Neural cell (in vitro differentiated cells): ENCODE measurements around the gene GAPVD1. TPM values are rescaled to one million over a fixed set of nuclear protein-coding genes. Genes with fewer than 3 reads are reported as not detected.
"Not testable (repeated sequence)": the region's sequence is repeated elsewhere in the genome, so short reads cannot be mapped to it uniquely, and the experiment has no call there.

Experiments
- H2AFZ ChIP-seq: fragments of 200-600, 300-800 bp; sonication (generic), shearing (Covaris generic); 2 replicates; pipeline ENCODE4 v1.6.0; 2014; ENCODE audit warnings: low read depth, mild to moderate bottlenecking, antibody characterized with exemption, low read length, moderate library complexity
- H3F3A ChIP-seq: fragments of 200-600 bp; shearing (Covaris generic); 2 replicates; pipeline ENCODE4 v1.6.1; 2016; ENCODE audit warnings: mild to moderate bottlenecking, moderate library complexity, mixed read lengths, antibody characterized with exemption, low read length; ENCODE audit not compliant: insufficient read depth, poor library complexity, severe bottlenecking
- H3K27ac ChIP-seq: fragments of 200-600, 300-800 bp; sonication (generic), shearing (Covaris generic); 2 replicates; pipeline ENCODE4 v1.5.1; 2014; ENCODE audit warnings: mild to moderate bottlenecking, low read length, moderate library complexity
- H3K27me3 ChIP-seq: fragments of 300-800, 200-600 bp; sonication (generic), shearing (Covaris generic); 2 replicates; pipeline ENCODE4 v1.6.0; 2014; ENCODE audit warnings: mild to moderate bottlenecking, low read depth, low read length, moderate library complexity; ENCODE audit not compliant: insufficient read depth
- H3K36me3 ChIP-seq: fragments of 300-800, 200-600 bp; sonication (generic), shearing (Covaris generic); 2 replicates; pipeline ENCODE4 v1.5.1; 2014; ENCODE audit warnings: mild to moderate bottlenecking, antibody characterized with exemption, low read length, moderate library complexity; ENCODE audit not compliant: insufficient read depth
- H3K4me2 ChIP-seq: fragments of 300-800, 200-600 bp; sonication (generic), shearing (Covaris generic); 2 replicates; pipeline ENCODE4 v1.6.0; 2014; ENCODE audit warnings: mild to moderate bottlenecking, low read length
- H3K4me3 ChIP-seq: fragments of 300-800, 200-600 bp; sonication (generic), shearing (Covaris generic); 2 replicates; pipeline ENCODE4 v1.5.1; 2014; ENCODE audit warnings: mild to moderate bottlenecking, low read length, moderate library complexity
- H3K79me2 ChIP-seq: fragments of 200-600 bp; shearing (Covaris generic); replicated peaks from 2 replicates; pipeline ENCODE4 v1.6.0; 2014; ENCODE audit warnings: mild to moderate bottlenecking, low read length, moderate library complexity; ENCODE audit not compliant: insufficient read depth
- H3K9ac ChIP-seq: fragments of 300-800, 200-600 bp; sonication (generic), shearing (Covaris generic); 2 replicates; pipeline ENCODE4 v1.6.1; 2016; ENCODE audit warnings: mild to moderate bottlenecking, low read length, mixed read lengths
- H3K9me2 ChIP-seq: fragments of 200-600 bp; shearing (Covaris generic); 2 replicates; pipeline ENCODE4 v1.6.1; 2016; ENCODE audit warnings: mild to moderate bottlenecking, low read length, mixed read lengths; ENCODE audit not compliant: insufficient read depth
- H3K9me3 ChIP-seq: fragments of 200-600, 300-800 bp; sonication (generic), shearing (Covaris generic); 2 replicates; pipeline ENCODE4 v1.6.1; 2016; ENCODE audit warnings: mild to moderate bottlenecking, mixed run types, low read length, moderate library complexity, mixed read lengths
- H4K20me1 ChIP-seq: fragments of 200-600 bp; shearing (Covaris generic); 2 replicates; pipeline ENCODE4 v1.6.1; 2016; ENCODE audit warnings: mild to moderate bottlenecking, mixed run types; ENCODE audit not compliant: insufficient read depth
- EP300 ChIP-seq: fragments of 450-650 bp; conservative IDR thresholded peaks from 2 replicates; pipeline ENCODE4 v1.6.1; 2014; ENCODE audit warnings: antibody characterized with exemption, mild to moderate bottlenecking, moderate library complexity; ENCODE audit not compliant: poor library complexity, severe bottlenecking
- EZH2 ChIP-seq: fragments of 200-600, 300-800 bp; shearing (Covaris generic), sonication (generic); IDR thresholded peaks from 2 replicates; pipeline ENCODE4 v1.6.1; 2014; ENCODE audit warnings: antibody characterized with exemption, low read length, borderline replicate concordance, mild to moderate bottlenecking; ENCODE audit not compliant: insufficient read depth, poor library complexity, severe bottlenecking
- MXI1 ChIP-seq: fragments of 450-650 bp; conservative IDR thresholded peaks from 2 replicates; pipeline ENCODE4 v1.6.1; 2014; ENCODE audit warnings: antibody characterized with exemption, mild to moderate bottlenecking; ENCODE audit not compliant: poor library complexity, severe bottlenecking
- POLR2AphosphoS5 ChIP-seq: IDR thresholded peaks from 2 replicates; pipeline ENCODE4 v1.6.1; 2012
- RAD21 ChIP-seq: fragments of 450-650 bp; conservative IDR thresholded peaks from 2 replicates; pipeline ENCODE4 v1.6.1; 2014; ENCODE audit warnings: antibody characterized with exemption, mild to moderate bottlenecking, moderate library complexity
- SMC3 ChIP-seq: fragments of 450-650 bp; conservative IDR thresholded peaks from 2 replicates; pipeline ENCODE4 v1.6.1; 2014; ENCODE audit warnings: antibody characterized with exemption, mild to moderate bottlenecking, moderate library complexity; ENCODE audit not compliant: poor library complexity
- TAF1 ChIP-seq: IDR thresholded peaks from 2 replicates; pipeline ENCODE4 v1.6.1; 2012; ENCODE audit warnings: low read depth
- polyA plus RNA-seq: library from polyadenylated mRNA; depleted of rRNA; stranded (reverse); fragments of >200 nt; gene quantifications from 2 replicates; pipeline ENCODE4 v1.2.3, GENCODE V29; 2014
- TF ChIP-seq, protein P1 (sequence below): IDR thresholded peaks from 2 replicates; pipeline ENCODE4 v1.6.1; 2012; ENCODE audit warnings: borderline replicate concordance
- TF ChIP-seq, protein P2 (sequence below): fragments of 450-650 bp; IDR thresholded peaks from 2 replicates; pipeline ENCODE4 v1.5.1; 2014; ENCODE audit warnings: antibody characterized with exemption, mild to moderate bottlenecking, moderate library complexity; ENCODE audit not compliant: poor library complexity, severe bottlenecking

Gene GAPVD1
- polyA plus RNA-seq, 1 donor from 2014 or later, result 49.2 TPM

DNA sequence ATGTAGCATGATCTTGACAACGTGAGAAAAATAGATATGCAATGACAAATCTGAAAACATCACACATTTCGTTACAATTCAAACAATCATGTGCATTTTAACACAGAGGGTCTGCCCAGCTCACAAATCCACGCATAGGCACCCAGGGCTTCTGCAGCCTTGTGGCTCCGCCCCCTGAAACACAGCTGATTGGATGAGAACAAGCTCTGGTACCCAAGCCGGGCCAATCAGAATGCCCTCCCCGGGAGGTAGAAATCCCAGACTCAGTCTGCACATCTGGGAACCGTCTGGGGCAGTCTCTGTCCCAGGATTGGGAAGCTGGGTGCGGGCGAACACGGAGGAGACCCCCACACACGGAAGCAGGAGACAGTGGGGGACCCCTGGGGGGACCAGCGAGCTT is 137.5 kb downstream of the GAPVD1 start:
- H2AFZ ChIP-seq, result no peak overlapping the region

DNA sequence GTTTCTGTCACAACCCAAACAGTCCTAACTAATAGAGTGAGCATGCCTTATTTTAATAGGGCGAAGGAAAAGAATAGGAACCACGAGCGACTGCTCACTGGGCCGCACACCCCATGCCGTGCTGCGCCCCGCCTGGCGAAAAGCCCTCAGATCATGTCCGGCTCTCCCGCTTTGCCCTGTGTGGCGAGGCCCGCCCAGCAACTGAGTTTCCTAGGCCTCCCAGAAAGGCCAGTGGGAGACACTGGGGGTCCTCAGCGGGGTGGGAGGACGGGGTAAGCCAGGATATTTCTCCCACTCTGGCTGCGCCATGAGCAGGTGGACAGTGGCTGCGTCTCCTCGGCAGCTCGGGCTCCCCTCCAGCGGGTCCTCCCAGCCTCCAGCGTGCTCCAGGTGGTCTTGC is 138.0 kb downstream of the GAPVD1 start:
- Histone ChIP-seq H3K9me3 (no peaks in the 10 kb centered on the region), H3K4me2 (no peak overlapping the region), H2AFZ (no peak overlapping the region), H3K79me2 (no peaks in the 10 kb centered on the region), H3F3A (no peaks in the 10 kb centered on the region), H4K20me1 (no peaks in the 10 kb centered on the region), H3K9ac (no peak overlapping the region), H3K36me3 (no peaks in the 10 kb centered on the region), H3K27me3 (no peaks in the 10 kb centered on the region), H3K9me2 (no peaks in the 10 kb centered on the region), H3K4me3 (no peak overlapping the region), H3K27ac (no peak overlapping the region)
- TF ChIP-seq EZH2 (no peak), POLR2AphosphoS5 (no peak), EP300 (no peak), SMC3 (no peak), MXI1 (no peak), TAF1 (no peak), RAD21 (no peak)
- TF ChIP-seq, protein P1, sequence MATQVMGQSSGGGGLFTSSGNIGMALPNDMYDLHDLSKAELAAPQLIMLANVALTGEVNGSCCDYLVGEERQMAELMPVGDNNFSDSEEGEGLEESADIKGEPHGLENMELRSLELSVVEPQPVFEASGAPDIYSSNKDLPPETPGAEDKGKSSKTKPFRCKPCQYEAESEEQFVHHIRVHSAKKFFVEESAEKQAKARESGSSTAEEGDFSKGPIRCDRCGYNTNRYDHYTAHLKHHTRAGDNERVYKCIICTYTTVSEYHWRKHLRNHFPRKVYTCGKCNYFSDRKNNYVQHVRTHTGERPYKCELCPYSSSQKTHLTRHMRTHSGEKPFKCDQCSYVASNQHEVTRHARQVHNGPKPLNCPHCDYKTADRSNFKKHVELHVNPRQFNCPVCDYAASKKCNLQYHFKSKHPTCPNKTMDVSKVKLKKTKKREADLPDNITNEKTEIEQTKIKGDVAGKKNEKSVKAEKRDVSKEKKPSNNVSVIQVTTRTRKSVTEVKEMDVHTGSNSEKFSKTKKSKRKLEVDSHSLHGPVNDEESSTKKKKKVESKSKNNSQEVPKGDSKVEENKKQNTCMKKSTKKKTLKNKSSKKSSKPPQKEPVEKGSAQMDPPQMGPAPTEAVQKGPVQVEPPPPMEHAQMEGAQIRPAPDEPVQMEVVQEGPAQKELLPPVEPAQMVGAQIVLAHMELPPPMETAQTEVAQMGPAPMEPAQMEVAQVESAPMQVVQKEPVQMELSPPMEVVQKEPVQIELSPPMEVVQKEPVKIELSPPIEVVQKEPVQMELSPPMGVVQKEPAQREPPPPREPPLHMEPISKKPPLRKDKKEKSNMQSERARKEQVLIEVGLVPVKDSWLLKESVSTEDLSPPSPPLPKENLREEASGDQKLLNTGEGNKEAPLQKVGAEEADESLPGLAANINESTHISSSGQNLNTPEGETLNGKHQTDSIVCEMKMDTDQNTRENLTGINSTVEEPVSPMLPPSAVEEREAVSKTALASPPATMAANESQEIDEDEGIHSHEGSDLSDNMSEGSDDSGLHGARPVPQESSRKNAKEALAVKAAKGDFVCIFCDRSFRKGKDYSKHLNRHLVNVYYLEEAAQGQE, result no peak
- TF ChIP-seq, protein P2, sequence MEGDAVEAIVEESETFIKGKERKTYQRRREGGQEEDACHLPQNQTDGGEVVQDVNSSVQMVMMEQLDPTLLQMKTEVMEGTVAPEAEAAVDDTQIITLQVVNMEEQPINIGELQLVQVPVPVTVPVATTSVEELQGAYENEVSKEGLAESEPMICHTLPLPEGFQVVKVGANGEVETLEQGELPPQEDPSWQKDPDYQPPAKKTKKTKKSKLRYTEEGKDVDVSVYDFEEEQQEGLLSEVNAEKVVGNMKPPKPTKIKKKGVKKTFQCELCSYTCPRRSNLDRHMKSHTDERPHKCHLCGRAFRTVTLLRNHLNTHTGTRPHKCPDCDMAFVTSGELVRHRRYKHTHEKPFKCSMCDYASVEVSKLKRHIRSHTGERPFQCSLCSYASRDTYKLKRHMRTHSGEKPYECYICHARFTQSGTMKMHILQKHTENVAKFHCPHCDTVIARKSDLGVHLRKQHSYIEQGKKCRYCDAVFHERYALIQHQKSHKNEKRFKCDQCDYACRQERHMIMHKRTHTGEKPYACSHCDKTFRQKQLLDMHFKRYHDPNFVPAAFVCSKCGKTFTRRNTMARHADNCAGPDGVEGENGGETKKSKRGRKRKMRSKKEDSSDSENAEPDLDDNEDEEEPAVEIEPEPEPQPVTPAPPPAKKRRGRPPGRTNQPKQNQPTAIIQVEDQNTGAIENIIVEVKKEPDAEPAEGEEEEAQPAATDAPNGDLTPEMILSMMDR, result no peak

More for the DNA sequence above, 137.5 kb downstream of the GAPVD1 start:
- H3K36me3 ChIP-seq, result no peaks in the 10 kb centered on the region
- no peaks in the 10 kb centered on the region for H3K9me2 ChIP-seq
- no peaks in the 10 kb centered on the region for H3K9me3 ChIP-seq
- H3K27me3 ChIP-seq, result no peaks in the 10 kb centered on the region
- TF ChIP-seq EZH2, result no peak
- no peak for TF ChIP-seq SMC3
- no peak for TF ChIP-seq MXI1
- no peak for TF ChIP-seq RAD21
- TF ChIP-seq, protein P1, result no peak
- TF ChIP-seq POLR2AphosphoS5, result no peak
- no peak for TF ChIP-seq TAF1
- no peak for TF ChIP-seq EP300
- TF ChIP-seq, protein P2, result no peak
- no peaks in the 10 kb centered on the region for H4K20me1 ChIP-seq
- no peak overlapping the region for H3K27ac ChIP-seq
- no peak overlapping the region for H3K4me2 ChIP-seq
- no peak overlapping the region for H3K4me3 ChIP-seq
- H3F3A ChIP-seq, result no peaks in the 10 kb centered on the region
- H3K79me2 ChIP-seq, result no peaks in the 10 kb centered on the region
- no peak overlapping the region for H3K9ac ChIP-seq

DNA sequence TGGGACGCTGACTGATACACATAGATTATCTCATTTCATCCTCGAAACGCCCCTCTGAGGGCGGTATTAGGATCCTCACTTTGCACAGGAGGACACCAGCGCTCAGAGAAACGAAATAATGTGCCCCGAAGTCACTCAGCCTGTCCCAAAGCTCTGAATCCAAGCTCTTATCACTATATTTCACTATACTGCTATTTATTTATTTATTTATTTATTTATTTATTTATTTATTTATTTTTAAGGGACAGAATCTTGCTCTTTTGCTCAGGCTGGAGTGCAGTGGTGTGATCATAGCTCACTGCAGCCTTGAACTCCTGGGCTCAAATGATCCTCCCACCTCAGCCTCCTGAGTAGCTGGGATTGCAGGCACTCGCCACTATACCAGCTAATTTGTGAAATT is 138.6 kb downstream of the GAPVD1 start:
- not testable (repeated sequence) for H3K9me3 ChIP-seq, H3K4me3 ChIP-seq, H3K27me3 ChIP-seq, H3K27ac ChIP-seq, H3K79me2 ChIP-seq, H4K20me1 ChIP-seq, H3K4me2 ChIP-seq, H3K9ac ChIP-seq, H3F3A ChIP-seq, H3K9me2 ChIP-seq, H3K36me3 ChIP-seq, H2AFZ ChIP-seq
